ENCODE data around the gene RPL9. TPM values are rescaled to one million over a fixed set of nuclear protein-coding genes. Genes with fewer than 3 reads are reported as not detected.

The RPL9 gene
- total and polyA plus RNA-seq, 2 of the 13 experiments (the other 11 are each of a cell fraction or from before 2014, with no cell fraction given), result 993 to 2,148 TPM

DNA sequence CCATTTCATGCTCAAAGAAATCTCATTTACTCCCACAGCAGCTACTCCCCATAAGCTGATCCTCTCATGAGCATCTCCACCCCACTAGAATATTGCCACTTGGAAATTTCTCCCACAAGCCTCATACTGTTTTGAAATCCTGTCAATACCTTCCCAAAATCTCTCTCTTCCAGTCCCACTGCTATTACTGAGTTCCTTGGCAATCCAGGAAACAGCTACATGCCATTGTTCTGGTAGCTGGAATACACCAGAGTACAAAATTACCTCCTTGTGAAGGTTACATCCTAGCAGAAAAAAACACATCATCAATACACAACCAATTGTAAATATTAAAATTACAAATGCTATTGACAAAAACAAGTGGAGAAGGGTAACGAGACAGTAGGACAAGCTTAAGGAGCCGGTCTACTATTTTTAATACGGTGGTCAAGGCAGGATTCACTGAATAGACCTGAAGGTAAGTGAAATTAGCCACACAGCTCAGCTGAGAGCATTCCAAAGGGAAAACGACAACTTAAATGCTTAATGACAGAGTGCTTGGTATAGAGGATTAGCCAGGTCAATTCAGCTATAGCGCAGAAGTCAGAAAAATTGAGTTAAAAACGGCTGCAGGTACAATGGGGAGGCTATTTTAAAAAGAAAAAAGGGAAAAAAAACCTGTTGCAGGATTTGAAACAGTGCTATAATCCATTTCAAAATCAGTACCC, 6.4 kb downstream of the RPL9 start (continued):
- TF ChIP-seq, protein P1, sequence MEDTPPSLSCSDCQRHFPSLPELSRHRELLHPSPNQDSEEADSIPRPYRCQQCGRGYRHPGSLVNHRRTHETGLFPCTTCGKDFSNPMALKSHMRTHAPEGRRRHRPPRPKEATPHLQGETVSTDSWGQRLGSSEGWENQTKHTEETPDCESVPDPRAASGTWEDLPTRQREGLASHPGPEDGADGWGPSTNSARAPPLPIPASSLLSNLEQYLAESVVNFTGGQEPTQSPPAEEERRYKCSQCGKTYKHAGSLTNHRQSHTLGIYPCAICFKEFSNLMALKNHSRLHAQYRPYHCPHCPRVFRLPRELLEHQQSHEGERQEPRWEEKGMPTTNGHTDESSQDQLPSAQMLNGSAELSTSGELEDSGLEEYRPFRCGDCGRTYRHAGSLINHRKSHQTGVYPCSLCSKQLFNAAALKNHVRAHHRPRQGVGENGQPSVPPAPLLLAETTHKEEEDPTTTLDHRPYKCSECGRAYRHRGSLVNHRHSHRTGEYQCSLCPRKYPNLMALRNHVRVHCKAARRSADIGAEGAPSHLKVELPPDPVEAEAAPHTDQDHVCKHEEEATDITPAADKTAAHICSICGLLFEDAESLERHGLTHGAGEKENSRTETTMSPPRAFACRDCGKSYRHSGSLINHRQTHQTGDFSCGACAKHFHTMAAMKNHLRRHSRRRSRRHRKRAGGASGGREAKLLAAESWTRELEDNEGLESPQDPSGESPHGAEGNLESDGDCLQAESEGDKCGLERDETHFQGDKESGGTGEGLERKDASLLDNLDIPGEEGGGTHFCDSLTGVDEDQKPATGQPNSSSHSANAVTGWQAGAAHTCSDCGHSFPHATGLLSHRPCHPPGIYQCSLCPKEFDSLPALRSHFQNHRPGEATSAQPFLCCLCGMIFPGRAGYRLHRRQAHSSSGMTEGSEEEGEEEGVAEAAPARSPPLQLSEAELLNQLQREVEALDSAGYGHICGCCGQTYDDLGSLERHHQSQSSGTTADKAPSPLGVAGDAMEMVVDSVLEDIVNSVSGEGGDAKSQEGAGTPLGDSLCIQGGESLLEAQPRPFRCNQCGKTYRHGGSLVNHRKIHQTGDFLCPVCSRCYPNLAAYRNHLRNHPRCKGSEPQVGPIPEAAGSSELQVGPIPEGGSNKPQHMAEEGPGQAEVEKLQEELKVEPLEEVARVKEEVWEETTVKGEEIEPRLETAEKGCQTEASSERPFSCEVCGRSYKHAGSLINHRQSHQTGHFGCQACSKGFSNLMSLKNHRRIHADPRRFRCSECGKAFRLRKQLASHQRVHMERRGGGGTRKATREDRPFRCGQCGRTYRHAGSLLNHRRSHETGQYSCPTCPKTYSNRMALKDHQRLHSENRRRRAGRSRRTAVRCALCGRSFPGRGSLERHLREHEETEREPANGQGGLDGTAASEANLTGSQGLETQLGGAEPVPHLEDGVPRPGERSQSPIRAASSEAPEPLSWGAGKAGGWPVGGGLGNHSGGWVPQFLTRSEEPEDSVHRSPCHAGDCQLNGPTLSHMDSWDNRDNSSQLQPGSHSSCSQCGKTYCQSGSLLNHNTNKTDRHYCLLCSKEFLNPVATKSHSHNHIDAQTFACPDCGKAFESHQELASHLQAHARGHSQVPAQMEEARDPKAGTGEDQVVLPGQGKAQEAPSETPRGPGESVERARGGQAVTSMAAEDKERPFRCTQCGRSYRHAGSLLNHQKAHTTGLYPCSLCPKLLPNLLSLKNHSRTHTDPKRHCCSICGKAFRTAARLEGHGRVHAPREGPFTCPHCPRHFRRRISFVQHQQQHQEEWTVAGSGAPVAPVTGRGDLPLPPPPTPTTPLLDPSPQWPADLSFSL (CRISPR knock-in tag; IDR thresholded peaks at IDR 0.05), result no peak
- TF ChIP-seq SRSF4 (IDR thresholded peaks at IDR 0.05; ENCODE audit: low read depth, low read length, poor library complexity, severe bottlenecking) (peak; percentile 54), ZNF788 (CRISPR knock-in tag; IDR thresholded peaks at IDR 0.05; ENCODE audit: borderline replicate concordance) (no peak), USF2 (IDR thresholded peaks at IDR 0.05; ENCODE audit: low read depth, low read length) (no peak), USF2 (CRISPR knock-in tag; IDR thresholded peaks at IDR 0.05; ENCODE audit: borderline replicate concordance) (no peak), ZNF781 (CRISPR knock-in tag; IDR thresholded peaks at IDR 0.05; ENCODE audit: borderline replicate concordance, not compliant biosample characterization) (no peak), RELA (CRISPR knock-in tag; IDR thresholded peaks at IDR 0.05) (no peak), POLR2G (IDR thresholded peaks at IDR 0.05; ENCODE audit: low read depth, low read length) (peak; percentile 52; the same call in 1 of the 2 replicates), SOX6 (IDR thresholded peaks at IDR 0.05) (no peak), SOX6 (CRISPR knock-in tag; IDR thresholded peaks at IDR 0.05) (no peak), SNAPC2 (CRISPR knock-in tag; IDR thresholded peaks at IDR 0.05) (no peak), ZBTB21 (CRISPR knock-in tag; IDR thresholded peaks at IDR 0.05) (no peak), NONO (IDR thresholded peaks at IDR 0.05) (no peak), NONO (CRISPR knock-in tag; conservative IDR thresholded peaks at IDR 0.05) (0 out of 2 replicates have a peak, but pooled peaks have one; percentile 3), TGIF2 (CRISPR knock-in tag; IDR thresholded peaks at IDR 0.05) (no peak), POLR2AphosphoS2 (IDR thresholded peaks at IDR 0.05; ENCODE audit: low read depth, low read length) (0 out of 2 replicates have a peak, but pooled peaks have one; percentile 46), ZNF878 (CRISPR knock-in tag; IDR thresholded peaks at IDR 0.05) (0 out of 2 replicates have a peak, but pooled peaks have one; percentile 27), CBX2 (IDR thresholded peaks at IDR 0.05; ENCODE audit: low read depth, low read length) (no peak), CBX2 (CRISPR knock-in tag; IDR thresholded peaks at IDR 0.05; ENCODE audit: low read depth) (no peak), POLR2AphosphoS5 (IDR thresholded peaks at IDR 0.05; ENCODE audit: low read depth, low read length) (peak; percentile 55)
- TF ChIP-seq, protein P2, sequence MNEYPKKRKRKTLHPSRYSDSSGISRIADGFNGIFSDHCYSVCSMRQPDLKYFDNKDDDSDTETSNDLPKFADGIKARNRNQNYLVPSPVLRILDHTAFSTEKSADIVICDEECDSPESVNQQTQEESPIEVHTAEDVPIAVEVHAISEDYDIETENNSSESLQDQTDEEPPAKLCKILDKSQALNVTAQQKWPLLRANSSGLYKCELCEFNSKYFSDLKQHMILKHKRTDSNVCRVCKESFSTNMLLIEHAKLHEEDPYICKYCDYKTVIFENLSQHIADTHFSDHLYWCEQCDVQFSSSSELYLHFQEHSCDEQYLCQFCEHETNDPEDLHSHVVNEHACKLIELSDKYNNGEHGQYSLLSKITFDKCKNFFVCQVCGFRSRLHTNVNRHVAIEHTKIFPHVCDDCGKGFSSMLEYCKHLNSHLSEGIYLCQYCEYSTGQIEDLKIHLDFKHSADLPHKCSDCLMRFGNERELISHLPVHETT (CRISPR knock-in tag; conservative IDR thresholded peaks at IDR 0.05), result no peak

All from HepG2 (cell line).